CD4-positive, alpha-beta T cell treated with Interleukin-17A for 4 hours (primary cell): ENCODE data around the gene CPVL.
A peak's percentile ranks its signal among the peaks of the same experiment; 100 is the strongest.

Source experiments
- DNase-seq: peaks from one replicate; pipeline ENCODE4 v3.0.0-alpha.2; 2020; ENCODE audit warnings: mixed read lengths

The CPVL gene

GRCh38 chr7:28961972-28962371 is 184.4 kb downstream of the CPVL start:
- no peak for DNase-seq

GRCh38 chr7:28960071-28960840 is 186.1 kb downstream of the CPVL start:
- no peak for DNase-seq

GRCh38 chr7:28958980-28959347 is 187.4 kb downstream of the CPVL start:
- no peak for DNase-seq

GRCh38 chr7:28958235-28958979 is 187.9 kb downstream of the CPVL start, which contains the start of gene TRIL:
TRIL (minus strand) TSS chr7:28958330; CDS start chr7:28958046, 284 bp downstream.
- no peak for DNase-seq

GRCh38 chr7:28957751-28958234 is 188.5 kb downstream of the CPVL start:
- no peak for DNase-seq

- no peak for DNase-seq
Observed at GRCh38 chr7:28957064-28957750, 189.1 kb downstream of the CPVL start.

- no peak for DNase-seq
Observed at GRCh38 chr7:28956608-28957063, 189.7 kb downstream of the CPVL start.

- peak; percentile 19 for DNase-seq
Observed at GRCh38 chr7:28955718-28956607, 190.4 kb downstream of the CPVL start.

GRCh38 chr7:28955356-28955717 is 191.0 kb downstream of the CPVL start:
- DNase-seq = no peak

GRCh38 chr7:28954946-28955345 is 191.4 kb downstream of the CPVL start:
- no peak for DNase-seq

GRCh38 chr7:28954471-28954870 is 191.9 kb downstream of the CPVL start:
- DNase-seq = no peak

- DNase-seq = no peak
Observed at GRCh38 chr7:28953633-28954032, 192.7 kb downstream of the CPVL start.
